Hepatic stellate cell (primary cell): ENCODE results near the gene PUDP.

Source experiments
- DNase-seq: peaks from one replicate; pipeline ENCODE4 v3.0.0; 2011; ENCODE audit warnings: low spot score

Gene PUDP

DNA sequence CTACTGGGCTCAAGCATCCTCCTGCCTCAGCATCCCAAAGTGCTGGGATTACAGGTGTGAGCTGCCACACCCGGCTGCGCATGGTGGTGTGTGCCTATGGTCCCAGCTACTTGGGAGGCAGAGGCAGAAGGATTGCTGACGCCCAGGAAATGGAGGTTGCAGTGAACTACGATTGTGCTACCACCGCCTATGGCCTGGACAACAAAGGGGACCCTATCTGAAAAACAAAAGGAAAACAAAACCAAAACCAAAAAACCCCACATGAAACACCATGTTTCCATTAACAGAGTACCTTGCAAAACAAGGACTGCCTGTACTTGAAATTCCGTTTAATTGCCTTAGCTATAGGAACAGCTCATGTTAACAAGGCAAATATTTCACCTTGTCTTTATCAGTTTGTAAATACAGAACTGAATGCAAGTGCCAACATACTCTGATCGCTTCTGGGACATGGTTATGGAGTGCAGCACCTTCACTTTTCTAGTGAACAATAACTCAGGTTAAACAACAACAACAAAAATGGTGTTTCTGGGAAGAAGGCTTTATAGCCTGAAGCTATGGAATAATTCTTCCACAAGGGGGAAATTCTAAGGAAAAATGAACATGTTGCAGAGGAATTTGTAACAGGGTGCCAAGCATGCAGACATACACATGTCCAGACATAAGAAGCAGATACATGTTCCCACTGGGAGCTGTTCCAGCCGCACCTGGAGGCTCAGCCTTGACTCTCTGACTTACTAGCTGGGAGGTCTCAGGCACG is 73.6 kb downstream of the PUDP start:
- no peak for DNase-seq

DNA sequence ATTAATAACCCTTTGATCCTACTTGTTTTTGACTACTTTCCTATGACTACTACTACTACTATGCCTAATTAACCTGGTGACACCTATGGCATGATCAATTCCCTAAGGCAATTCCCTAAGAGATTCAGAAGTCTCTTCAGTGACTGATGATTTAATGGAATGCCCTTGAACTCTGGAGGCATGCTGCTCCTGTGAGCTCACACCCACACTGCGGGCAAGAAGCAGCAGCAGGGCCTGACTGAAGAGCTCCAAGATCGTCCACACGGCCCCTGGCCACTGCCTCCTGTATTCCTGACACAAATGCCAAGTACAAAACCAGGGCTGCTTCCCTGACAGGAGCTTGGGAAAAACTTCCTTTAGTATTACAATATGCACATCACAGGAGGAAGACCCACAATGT is 74.6 kb downstream of the PUDP start:
- no peak for DNase-seq

DNA sequence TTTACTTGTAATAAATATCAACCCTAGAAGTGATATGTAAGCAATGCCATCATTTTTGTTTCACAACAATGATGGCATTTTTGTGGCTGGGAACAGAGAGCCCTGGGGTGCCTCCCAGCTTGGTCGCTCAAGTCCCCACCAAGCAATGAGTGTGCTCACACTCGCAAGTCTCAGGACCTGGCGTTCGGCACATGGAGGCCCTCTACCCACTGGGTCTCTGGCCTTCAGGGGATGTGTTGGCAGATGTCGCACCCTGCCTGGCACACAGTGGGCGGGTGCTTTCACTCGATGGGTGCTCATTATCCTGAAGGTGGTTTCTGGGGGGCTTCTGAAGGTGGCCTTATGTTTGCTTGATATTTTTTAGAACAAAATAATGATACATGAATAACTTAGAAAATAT is 75.1 kb downstream of the PUDP start:
- DNase-seq, result no peak

DNA sequence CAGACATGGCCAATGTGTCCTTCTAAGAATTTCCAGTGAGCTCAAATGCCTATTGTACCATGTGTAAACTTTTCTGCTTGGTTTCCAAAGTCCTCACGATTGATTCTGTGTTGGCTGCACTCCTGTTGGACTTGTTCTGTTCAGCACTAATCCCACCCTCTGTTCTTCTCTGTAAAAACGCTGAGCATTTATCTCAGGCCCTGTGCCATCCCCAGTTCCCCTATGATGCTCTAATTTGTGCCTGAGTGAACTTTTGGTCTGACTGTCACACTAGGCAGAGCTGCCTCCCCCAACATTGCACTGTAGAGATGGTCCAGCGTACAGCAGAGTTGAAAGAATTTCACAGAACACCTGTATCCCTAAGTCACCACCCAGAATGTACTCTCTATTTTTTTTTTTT is 76.6 kb downstream of the PUDP start:
- no peak for DNase-seq

DNA sequence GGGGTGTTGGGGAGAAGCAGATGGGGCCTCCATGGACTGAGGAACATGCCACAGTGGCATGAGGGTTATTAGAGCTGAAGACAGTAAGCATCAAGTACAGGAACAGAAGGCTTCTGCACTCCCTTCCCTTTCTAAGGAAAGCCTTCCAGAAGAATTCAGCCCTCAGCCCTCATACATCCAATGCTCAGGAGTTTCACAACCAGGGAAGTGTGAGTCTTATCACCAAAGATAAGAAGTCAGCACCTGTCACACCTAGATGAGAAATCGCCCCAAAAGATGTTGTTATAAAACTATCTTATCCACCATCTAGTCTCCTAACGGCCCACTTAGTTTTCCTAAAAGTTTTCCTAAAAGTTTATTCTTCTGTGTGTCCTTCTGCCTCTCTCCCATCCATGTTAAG is 78.4 kb downstream of the PUDP start:
- DNase-seq, result no peak

DNA sequence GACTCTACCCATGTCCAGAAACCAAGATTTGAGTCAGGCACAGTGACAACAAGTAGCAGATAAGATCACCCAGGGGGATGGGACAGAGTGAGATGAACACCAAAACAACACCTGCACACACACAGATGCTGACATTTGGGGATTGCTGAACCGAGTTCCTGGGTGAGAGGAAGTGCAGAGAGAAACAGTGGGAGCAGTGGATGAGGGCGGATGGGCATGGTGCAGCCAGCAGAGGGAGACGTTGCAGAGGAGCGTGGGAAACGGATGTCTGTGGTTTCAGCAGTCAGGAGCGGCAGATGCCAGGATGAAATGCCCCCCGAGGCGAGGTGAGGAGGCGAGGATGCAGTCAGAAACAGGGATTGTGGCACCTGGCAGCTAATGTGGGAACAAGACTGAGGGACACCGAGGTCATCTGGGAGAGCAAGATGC is 79.0 kb downstream of the PUDP start:
- no peak for DNase-seq

DNA sequence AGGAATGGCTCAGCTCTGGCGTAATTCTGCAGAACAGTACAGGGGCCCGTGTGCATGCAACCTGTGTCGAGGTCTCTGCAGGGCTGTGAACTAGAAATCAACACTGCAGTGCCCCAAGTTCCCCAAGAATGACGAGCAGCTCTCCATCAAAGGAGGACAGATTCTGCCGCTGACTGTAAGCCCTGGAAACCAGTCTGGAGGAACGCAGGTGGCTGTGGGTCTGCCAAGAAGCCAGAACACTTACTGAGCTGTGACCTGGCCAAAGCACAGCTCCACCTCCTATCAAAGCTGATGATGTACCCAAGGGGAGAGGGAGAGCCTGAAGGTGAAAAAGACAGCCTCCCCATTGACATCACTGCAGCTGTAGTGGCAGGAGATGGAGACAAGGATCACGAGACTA is 80.7 kb downstream of the PUDP start:
- no peak for DNase-seq

DNA sequence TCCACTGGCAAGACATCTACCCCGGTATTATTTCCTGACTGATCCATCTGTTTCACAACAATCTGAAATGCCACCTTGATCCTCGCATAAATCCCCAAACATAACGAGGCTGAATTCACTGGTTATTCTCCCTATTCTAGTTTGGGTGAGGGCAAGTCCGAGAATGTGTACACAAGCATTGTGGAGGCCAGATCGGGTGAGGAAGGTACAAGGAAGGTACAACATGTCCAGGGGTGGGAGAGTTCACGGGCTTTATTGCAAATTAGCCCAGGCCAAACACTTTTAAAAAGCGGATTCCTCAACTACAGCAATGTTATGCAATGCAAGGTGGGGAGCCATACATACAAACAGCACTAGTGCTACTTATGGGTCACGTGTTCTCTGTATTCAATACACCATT is 82.5 kb downstream of the PUDP start:
- no peak for DNase-seq

DNA sequence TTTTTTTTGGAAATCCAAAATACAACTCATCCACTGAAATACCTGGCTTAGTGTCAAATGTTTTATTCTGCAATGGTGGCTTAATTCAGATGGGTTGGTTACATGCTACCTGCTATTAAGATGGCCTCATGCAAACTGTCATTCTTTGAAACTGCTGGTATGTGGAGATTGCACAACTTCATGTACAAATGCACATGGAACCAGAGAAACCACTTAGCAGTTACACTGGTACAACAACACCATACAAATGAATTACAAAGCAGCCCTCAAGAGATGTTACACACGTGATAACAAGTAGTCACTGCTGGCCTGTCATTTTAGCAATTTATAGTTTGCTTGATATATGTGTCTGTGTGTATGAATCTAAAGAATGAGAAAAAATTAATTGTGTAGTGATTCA is 85.0 kb downstream of the PUDP start:
- no peak for DNase-seq

DNA sequence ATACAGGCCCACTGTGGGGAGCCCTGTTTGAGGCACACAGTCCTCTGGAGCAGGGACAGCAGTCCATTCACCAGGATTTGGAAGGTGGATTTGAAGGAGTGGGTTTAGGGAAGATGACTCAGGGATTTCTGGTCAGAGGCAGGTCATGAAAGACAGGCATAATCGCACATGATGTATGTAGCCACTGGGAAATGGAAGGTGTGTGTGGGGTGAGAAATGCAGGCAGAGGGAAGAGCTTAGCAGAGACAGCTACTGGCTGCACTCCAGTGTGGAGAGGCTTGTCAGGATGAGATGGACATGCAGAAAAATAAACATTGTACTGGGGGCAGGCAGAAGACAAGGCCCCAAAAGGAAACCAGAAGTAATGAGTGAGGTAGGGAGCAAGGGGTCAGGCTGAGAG is 85.7 kb downstream of the PUDP start:
- DNase-seq, result peak; percentile 17

DNA sequence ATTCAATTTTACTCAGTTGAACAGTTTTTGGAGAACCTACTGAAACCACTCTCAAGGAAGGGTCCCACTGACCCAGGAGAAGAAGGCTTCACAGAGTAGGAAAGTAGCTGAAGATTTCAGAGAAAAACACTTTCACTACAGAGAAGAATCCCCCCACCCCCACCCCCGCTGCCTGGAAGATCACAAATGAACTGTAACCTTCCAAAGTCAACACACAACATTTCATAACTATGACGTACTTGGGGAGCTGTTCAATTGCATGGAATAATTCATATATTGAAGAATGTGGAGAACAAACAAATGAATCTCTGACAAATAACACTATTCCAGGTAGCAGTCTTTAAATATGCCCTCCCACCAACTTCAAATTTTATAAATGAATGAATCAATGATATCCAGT is 86.5 kb downstream of the PUDP start:
- no peak for DNase-seq

DNA sequence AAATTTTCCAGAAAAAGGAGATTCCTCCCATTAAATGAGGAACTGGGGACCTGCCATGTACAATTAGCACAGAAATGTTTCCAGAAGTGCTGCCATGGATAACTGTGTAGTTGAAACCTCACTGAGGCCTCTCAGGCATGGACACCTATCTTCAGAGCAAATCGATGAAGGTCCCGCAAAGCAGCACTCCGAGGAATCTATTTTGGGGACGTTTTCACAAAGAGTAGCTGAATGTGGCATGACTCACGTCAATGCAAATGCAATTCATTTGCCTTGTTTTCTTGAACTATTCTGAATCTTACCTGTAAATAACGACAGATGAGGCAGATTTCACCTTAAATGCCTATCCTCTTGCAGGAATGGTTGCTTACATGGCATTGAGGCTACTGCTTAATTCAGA is 87.5 kb downstream of the PUDP start:
- DNase-seq, result no peak

DNA sequence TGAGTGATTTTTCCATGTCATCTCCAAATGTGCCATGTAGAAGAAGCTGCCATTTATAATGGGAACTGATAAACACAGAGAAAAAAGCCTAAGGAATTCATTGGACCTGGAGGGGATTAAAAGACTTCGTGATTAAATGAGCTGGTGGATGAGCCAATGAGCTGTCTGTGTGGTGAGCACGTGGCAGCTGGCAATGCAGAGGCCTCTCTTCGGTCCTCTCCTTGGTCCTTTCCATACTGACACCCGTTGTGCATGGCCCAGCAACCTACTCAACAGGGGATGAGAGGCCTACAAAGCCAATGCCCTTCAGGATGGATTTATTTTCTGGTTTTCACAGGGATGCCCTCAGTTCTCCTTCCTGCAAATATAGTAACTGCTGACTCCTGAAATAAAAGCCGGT is 88.1 kb downstream of the PUDP start:
- no peak for DNase-seq

DNA sequence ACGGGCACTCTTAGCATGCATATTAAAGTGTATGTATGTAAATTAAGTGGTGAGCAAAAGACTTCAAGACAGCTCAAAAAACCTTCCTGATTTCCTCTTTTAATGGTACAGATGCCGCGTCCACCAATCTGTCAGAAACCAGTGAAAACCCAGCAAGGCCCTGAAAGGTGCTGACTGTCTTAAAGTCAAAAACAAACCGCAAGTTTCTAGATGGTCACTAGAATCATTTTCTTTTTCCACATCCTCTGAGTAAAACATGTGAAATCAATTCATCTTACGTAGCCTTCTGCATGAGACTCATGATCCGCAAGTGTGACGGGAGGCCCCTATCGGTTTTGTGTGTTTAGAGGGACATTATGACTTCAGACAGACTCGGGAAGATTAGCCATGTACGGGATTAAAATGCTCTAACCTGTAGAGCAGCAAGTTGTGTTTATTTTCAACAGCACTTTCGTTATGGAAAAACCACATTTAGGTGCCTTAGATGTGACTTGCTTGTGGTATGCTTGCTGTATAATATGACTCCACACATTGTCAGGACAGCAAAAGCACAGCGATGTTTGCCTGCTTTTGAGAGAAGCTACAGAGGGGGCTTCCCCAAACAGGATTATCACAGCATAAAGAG is 88.6 kb downstream of the PUDP start:
- no peak for DNase-seq

DNA sequence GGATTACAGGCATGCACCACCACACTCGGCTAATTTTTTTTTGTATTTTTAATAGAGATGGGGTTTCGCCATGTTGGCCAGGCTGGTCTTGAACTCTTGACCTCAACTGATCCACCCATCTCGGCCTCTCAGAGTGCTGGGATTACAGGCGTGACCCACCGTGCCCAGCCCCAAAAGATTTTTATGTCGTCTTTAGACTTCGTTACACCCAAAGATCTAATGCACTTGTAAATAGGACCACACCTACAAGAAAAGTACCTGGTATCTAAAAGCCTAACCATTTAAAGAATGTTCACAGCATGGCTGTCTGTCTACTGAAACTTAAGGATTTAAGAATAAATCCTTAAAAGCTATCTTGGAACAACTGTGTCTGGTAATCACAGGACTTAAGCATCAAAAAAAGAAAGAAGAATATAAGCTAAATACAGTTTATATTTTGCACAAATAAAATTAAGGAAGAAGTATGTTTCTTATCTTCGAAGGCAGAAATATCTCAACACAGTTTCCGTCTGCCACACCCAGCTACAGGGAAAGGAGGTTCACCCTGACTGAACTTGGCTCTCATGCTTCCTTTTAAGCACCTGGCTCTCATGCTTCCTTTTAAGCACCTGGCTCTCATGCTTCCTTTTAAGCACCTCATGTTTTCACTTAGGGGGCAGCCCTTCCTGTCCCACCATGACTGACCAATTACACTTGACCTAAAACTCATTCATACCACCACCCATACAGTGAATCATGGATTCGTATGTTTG is 92.4 kb downstream of the PUDP start:
- DNase-seq, result no peak

DNA sequence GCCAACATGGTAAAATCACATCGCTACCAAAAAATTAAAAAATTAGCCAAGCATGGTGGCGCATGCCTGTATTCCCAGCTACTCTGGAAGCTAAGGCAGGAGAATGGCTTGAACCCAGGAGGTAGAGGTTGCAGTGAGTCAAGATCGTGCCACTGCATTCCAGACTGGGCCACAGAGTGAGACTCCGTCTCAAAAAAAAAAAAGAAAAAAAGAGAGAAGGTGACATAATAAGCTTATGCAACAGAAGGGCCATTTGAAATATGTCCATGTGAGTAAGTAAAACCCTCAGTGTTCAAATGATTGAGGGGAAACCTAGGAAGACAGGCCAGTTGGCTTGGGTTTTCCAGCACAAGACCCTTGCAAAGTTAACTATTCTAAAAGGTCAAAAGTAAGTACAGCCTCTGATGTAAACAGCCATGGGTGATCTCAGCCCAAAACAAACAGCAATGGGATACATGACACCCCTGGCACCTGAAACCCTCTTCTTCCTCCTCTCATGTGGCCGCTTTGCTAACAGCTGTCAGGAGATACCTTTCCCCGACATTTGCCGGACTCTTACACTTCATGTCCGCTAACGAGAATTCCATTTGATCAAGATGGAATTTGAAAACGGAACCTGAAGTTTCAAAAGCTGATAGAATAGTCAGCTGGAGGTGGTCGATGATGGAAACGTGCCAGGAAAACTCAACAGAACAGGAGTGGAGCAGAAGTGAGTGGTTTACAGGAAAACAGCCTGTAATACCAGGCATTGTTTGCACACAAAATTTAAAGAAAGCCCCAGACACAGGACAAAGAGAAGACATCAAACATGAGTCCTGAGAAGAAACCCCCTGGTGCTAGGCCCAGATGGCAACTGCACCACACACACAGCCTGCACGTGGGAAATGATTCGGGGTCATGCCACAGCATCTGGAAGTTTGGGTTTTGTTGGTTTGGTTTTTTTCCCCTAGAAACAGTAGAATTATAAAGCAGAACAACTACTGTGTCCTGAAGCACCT is 93.4 kb downstream of the PUDP start:
- DNase-seq, result no peak

DNA sequence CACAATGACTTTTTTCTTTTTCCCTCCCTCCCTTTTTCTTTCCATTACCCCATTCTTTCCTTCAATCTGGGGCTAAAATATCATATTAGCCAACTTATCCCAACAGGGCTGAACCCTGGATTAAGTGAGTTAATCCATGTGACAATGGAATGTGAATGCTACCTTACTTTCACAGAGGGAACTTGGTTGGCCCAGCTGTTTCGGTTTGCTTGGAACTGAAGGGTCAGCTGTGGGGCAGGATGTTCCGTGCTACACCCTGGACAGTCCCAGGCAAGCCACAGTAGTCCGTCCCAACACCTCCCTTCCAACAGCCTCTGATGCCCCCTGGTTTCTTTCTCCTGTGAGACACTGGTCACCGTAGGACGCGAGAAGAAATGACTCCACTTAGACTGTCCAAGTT is 95.4 kb downstream of the PUDP start:
- DNase-seq, result no peak

DNA sequence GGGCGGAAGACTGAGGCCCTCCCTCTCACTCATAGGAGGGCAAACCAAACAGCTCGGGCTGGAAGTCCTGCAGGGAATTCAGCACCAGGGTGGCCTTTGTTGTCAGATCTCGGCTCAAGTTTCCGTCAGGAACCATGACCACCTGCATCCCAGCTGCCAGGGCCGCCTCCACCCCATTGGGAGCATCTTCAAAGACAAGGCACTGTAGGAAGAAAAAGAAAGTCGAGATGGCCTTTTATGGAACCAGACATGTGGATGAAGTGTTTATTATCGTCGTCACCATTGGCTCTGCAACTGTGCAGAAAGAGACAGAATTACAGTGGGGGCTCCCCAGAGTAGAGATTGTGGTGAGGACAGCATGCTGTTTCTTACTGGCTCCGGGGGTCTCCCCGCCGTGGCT is 97.7 kb downstream of the PUDP start:
- DNase-seq, result no peak

DNA sequence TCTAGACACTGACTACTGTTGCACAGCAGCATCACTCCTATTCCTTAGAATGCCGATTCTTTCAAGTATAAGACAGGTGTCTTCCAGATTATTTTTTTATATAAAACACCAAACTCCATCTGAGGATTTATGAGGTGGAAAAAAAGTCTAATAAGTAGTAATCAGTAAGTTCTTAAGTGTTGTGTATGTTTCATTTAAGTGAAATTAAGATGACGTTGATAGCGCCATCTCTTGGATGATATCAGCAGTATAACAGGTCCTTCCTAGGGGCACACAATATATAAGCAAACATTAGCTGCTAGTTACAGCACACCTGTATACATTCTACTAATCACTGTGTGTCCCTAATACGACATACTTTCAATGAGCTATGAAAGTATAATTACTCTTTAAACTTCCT is 100.0 kb downstream of the PUDP start:
- no peak for DNase-seq

DNA sequence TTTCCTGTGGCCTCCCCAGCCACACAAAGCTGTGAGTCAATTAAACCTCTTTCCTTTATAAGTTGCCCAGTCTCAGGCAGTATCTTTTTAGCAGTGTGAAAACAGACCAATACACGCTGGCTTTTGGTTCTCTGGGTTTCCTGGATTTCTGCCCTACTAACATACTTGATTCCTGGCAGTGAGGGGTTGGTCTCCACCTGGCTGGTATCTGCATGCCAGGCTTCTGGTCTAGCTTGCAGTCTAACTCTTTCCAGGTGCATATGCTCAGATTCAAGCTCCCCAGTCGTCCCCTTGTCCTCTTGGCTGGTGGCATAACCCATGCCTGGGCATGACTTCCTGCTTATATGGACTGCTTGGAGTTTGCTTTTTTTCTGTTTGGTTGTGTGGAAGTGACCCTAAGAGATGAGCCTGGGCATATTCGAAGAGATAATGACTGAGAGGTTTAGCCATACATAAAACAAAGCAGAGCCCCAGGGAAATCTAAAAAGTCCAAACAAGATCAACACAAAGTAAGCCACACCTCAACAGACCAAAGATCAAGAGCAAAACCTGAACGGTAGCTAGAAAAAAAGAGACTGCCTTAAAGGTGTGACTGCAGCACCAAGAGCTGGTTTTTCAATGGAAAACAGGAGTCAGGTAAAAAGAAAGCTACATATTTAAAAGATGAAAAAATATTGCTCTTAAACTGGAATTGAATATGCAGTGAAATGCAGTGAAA is 102.6 kb downstream of the PUDP start:
- no peak for DNase-seq

DNA sequence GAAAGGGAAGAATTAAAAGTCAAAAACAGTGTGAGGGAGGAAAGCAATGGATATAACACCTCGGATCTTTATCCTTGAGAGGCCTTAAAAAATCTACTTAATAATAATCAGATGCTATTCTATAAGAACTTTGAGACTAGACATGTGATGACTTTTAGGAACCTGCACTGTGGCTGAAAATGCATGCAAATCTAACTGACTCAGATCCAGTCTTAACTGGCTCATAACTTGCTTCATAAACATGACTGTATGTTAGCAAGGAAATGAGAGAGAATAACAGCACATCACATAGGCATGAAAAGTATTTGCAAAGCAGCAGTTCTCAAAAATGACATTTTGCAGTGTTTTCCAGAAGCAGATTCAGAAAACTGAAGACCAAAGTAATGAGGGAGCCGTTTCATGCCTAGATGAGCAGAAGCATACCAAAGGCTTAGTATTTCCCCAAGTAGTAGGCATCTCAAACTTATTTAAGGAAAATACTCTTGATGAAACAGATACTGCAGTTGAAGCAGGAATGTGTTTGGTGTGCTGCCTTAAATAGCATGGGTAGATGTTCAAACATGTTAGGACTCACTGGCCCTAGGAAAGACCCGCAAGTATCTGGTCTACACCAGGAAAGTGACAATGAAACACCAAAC is 104.0 kb downstream of the PUDP start:
- DNase-seq, result peak; percentile 19
